Duodenal mucosa (tissue), 2 donors: ENCODE results near the gene DHFR.

Source experiments
- H3K27ac ChIP-seq: one replicate; pipeline ENCODE4 v1.7.0; 2013; ENCODE audit warnings: low read depth, low read length
- H3K27me3 ChIP-seq, 2 donors: one replicate each; pipeline ENCODE4 v1.7.0; 2013; ENCODE audit warnings: low read length in 2 of 2, control low read depth in 1 of 2; ENCODE audit not compliant: insufficient read depth in 2 of 2, control insufficient read depth in 1 of 2
- H3K36me3 ChIP-seq, 2 donors: one replicate each; pipeline ENCODE4 v1.7.0; 2013; ENCODE audit warnings: low read length in 2 of 2, control low read depth in 1 of 2; ENCODE audit not compliant: insufficient read depth in 2 of 2, control insufficient read depth in 1 of 2
- H3K4me1 ChIP-seq, 2 donors: one replicate each; pipeline ENCODE4 v1.7.0; 2013; ENCODE audit warnings: low read length in 2 of 2, control low read depth in 1 of 2; ENCODE audit not compliant: insufficient read depth in 2 of 2, control insufficient read depth in 1 of 2
- H3K4me3 ChIP-seq, 2 donors: one replicate each; pipeline ENCODE4 v1.7.0; 2013; ENCODE audit warnings: low read length in 2 of 2, low read depth in 1 of 2
- H3K9ac ChIP-seq, 2 donors: one replicate each; pipeline ENCODE4 v1.7.0; 2013; ENCODE audit warnings: low read length in 2 of 2, low read depth in 1 of 2
- H3K9me3 ChIP-seq, 2 donors: one replicate each; pipeline ENCODE4 v1.7.0; 2013; ENCODE audit warnings: low read length in 2 of 2, control low read depth in 1 of 2; ENCODE audit not compliant: control insufficient read depth in 1 of 2

Gene DHFR

DNA sequence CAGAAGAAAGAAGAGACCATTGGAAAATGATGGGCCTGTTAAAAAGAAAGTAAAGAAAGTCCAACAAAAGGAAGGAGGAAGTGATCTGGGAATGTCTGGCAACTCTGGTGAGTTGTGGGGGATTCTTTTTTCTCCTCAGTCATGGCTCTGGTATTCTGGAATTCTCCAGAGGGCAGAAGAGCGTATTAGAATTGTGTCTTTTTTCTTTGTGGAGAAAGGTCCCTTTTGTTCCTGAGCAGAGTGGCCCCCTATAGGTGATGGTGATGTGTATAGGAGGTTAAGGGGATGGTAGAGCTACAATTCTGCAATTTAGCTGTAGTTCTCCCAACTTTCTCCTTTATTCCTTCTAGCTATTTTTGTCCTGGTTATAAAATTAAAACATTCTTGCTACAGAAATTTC, 1.6 kb upstream of the DHFR start:
- H3K36me3 ChIP-seq = peaks cover 0 to 30% of the 10 kb centered on the region in 2 donors
- no peaks in the 10 kb centered on the region for H3K9me3 ChIP-seq
- no peak overlapping the region for H3K27ac ChIP-seq
- no peak overlapping the region for H3K9ac ChIP-seq
- no peaks in the 10 kb centered on the region for H3K27me3 ChIP-seq
- no peak overlapping the region for H3K4me3 ChIP-seq
- peaks cover 14 to 19% of the 10 kb centered on the region in 2 donors for H3K4me1 ChIP-seq

DNA sequence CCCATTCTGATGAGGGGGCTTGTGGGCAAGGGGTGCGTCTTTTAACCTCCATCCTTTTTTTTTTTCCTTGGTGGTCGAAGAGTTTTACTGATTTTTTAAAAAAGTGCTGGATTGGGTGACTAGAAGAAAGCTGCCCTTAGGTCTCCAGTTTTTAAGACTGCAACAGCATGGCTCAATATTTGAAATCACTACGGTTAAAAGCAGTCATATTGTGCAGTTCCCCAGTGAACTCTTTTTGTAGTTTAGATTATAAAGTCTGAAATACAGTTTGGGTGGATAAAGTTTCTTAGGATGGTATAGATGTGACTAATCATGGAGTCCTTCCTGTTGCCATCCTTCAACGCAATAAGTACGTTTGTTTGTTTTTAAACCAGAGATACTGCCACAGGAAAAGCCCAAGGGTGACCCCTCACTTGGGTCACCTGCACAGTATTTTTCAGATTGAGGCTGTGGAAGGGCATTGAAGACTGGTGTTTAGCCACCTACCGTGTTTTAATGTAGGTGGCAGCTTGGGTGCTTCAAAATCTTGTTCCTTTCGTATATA, 520 bp upstream of the DHFR start:
- H3K27me3 ChIP-seq = no peaks in the 10 kb centered on the region
- H3K4me3 ChIP-seq = peak overlapping the region; percentile 62 to 89
- H3K9me3 ChIP-seq = no peaks in the 10 kb centered on the region
- H3K36me3 ChIP-seq = peaks cover 0 to 28% of the 10 kb centered on the region in 2 donors
- H3K4me1 ChIP-seq = peaks cover 14 to 19% of the 10 kb centered on the region in 2 donors
- peak overlapping the region; percentile 55 to 58 for H3K9ac ChIP-seq
- H3K27ac ChIP-seq = peak overlapping the region; percentile 70

DNA sequence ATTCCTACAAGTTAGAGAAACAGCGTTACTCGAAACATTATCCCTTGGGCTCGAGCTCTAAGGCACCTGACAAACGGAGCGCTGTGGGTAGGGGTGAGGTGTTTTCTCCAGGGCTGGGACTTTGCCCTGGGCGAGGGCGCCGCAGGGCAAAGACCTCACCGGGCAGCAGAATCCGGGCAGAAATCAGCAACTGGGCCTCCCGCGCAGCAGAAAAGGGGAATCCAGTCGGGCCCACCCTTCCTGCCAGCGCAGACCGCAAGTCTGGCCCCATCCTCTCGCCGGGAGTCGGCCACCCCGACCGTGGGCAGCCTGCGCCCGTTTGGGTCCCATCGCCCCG, 761 bp downstream of the DHFR start:
- peak overlapping the region; percentile 53 for H3K27ac ChIP-seq
- H3K9ac ChIP-seq = peak overlapping the region; percentile 52 to 64
- no peaks in the 10 kb centered on the region for H3K9me3 ChIP-seq
- H3K4me3 ChIP-seq = peak overlapping the region; percentile 80 to 81
- peaks cover 14 to 19% of the 10 kb centered on the region in 2 donors for H3K4me1 ChIP-seq
- H3K36me3 ChIP-seq = peaks cover 0 to 18% of the 10 kb centered on the region in 2 donors
- no peaks in the 10 kb centered on the region for H3K27me3 ChIP-seq

DNA sequence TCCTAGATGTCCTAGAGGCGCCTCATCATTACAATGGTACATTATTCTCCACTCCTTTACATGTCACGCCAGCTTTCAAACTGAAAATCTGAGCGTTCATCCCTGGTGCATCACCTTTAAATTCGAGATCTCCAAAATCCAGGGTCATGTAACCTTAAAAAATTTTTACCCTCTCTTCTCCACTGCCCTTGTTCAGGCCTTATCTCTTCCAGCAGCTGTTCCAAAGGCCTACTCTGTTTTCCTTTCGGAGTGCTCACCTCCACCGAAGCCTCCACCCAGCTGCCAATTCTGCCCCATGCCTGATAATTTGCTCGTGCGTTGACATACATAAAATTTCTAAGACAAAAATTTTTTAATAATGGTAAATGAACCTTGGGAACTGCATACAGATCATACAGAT, 1.3 kb downstream of the DHFR start:
- peak overlapping the region; percentile 80 to 81 for H3K4me3 ChIP-seq
- H3K9ac ChIP-seq = peak overlapping the region; percentile 52 to 64
- no peak overlapping the region for H3K27ac ChIP-seq
- peaks cover 14 to 19% of the 10 kb centered on the region in 2 donors for H3K4me1 ChIP-seq
- H3K9me3 ChIP-seq = no peaks in the 10 kb centered on the region
- no peaks in the 10 kb centered on the region for H3K27me3 ChIP-seq
- peaks cover 0 to 19% of the 10 kb centered on the region in 2 donors for H3K36me3 ChIP-seq

DNA sequence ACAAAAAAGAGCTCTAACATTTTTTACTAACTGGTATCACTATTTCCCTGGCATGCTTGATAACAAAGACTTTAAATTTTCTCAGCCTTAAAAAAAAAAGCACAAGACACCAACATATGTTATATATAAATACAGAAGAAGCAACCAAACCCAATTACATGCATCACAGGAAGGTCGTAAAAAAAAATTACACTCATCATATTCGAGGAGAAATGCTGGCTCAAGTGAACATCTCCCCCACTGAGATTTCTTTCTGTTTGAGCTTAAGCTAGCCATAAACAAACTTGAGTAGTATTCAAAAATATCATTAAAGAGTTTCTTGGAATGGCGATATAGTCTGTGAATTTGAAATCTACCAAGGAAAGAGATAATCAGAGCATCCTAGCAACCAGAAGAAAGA, 7.9 kb downstream of the DHFR start:
- H3K9ac ChIP-seq = no peak overlapping the region

DNA sequence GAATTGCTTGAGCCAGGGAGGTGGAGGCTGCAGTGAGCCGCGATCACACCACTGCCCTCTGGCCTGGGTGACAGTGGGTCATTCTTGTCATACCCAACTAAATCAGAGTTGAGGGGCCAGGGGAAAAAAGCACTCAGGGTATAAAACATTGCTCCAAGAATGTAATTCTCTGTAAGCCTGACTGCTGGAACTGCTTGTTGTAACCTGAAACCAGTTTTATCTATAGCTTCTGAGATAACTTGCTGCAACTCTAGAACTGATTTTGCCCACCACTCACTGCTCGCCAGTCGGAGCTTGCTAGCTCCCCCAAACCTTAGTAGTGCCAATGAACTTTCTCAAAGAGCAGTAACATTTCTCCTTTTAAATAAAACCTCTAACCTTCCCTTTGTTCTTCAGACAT, 9.9 kb downstream of the DHFR start:
- Histone ChIP-seq H3K27ac (no peak overlapping the region), H3K4me1 (no peaks in the 10 kb centered on the region), H3K9ac (no peak overlapping the region), H3K27me3 (no peaks in the 10 kb centered on the region), H3K36me3 (peaks cover 11 to 55% of the 10 kb centered on the region in 2 donors), H3K4me3 (no peak overlapping the region), H3K9me3 (no peaks in the 10 kb centered on the region)

More for the DNA sequence above, 7.9 kb downstream of the DHFR start:
- Histone ChIP-seq H3K4me1 (no peaks in the 10 kb centered on the region), H3K27me3 (no peaks in the 10 kb centered on the region), H3K4me3 (no peak overlapping the region), H3K27ac (no peak overlapping the region), H3K36me3 (peaks cover 2 to 38% of the 10 kb centered on the region in 2 donors), H3K9me3 (no peaks in the 10 kb centered on the region)

DNA sequence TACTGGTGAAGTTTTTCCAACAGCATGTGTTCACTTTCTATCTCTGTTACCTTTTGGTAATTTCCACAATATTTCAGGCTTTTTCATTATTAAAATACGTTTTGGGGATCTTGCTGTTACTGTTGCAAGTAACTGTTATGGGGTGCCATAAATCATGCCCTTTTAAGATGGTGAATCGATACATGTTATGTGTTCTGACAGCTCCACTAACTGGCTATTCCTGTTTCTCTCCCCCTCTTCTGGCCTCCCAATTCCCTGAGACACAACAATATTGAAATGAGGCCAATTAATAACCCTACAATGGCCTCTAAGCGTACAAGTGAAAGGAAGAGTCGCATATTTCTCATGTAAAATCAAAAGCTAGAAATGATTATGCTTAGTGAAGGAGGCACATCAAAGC, 13.4 kb downstream of the DHFR start:
- Histone ChIP-seq H3K27me3 (no peaks in the 10 kb centered on the region), H3K4me1 (no peaks in the 10 kb centered on the region), H3K9me3 (no peaks in the 10 kb centered on the region), H3K36me3 (peaks cover 14 to 39% of the 10 kb centered on the region in 2 donors), H3K27ac (no peak overlapping the region), H3K9ac (no peak overlapping the region), H3K4me3 (no peak overlapping the region)

DNA sequence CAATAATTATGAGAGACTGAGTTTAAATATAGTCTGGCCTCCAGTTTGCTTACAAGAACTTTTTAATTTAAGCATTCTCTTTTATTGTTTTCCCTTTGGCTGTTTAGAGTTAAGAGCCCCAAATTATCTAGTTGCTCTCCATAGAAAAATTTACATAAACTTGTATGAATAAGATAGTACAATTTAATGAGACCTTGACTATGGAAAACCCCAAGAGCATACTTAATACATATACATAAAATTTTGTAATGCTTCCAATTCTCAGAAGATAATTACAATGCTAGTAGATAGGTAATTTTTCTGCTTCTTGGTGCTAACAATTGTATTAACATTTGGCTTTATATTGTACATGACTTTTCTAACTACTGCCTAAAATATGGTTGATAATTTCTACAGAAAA, 20.6 kb downstream of the DHFR start:
- Histone ChIP-seq H3K9me3 (no peaks in the 10 kb centered on the region), H3K27ac (no peak overlapping the region), H3K9ac (no peak overlapping the region), H3K4me3 (no peak overlapping the region), H3K36me3 (peaks cover 7 to 25% of the 10 kb centered on the region in 2 donors), H3K27me3 (no peaks in the 10 kb centered on the region), H3K4me1 (no peaks in the 10 kb centered on the region)

DNA sequence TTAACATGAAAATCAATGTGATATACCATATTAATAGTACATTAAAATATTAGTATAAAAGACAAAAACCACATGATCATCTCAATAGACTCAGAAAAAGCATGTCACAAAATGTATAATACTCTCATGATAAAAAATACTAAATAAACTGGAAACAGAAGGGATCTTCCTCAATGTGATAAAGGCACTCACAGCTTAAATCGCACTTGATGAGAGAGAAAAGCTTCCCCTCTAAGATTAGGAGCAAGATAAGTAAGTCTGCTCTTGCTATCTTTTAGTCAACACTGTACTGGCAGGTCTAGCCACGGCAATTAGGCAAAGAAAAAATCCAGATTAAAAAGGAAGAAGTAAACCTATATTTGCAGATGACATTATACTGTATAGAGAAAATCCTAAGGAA, 22.1 kb downstream of the DHFR start:
- Histone ChIP-seq H3K4me1 (no peaks in the 10 kb centered on the region), H3K4me3 (no peak overlapping the region), H3K27me3 (no peaks in the 10 kb centered on the region), H3K9ac (no peak overlapping the region), H3K27ac (no peak overlapping the region), H3K9me3 (no peaks in the 10 kb centered on the region), H3K36me3 (peaks cover 4 to 24% of the 10 kb centered on the region in 2 donors)

DNA sequence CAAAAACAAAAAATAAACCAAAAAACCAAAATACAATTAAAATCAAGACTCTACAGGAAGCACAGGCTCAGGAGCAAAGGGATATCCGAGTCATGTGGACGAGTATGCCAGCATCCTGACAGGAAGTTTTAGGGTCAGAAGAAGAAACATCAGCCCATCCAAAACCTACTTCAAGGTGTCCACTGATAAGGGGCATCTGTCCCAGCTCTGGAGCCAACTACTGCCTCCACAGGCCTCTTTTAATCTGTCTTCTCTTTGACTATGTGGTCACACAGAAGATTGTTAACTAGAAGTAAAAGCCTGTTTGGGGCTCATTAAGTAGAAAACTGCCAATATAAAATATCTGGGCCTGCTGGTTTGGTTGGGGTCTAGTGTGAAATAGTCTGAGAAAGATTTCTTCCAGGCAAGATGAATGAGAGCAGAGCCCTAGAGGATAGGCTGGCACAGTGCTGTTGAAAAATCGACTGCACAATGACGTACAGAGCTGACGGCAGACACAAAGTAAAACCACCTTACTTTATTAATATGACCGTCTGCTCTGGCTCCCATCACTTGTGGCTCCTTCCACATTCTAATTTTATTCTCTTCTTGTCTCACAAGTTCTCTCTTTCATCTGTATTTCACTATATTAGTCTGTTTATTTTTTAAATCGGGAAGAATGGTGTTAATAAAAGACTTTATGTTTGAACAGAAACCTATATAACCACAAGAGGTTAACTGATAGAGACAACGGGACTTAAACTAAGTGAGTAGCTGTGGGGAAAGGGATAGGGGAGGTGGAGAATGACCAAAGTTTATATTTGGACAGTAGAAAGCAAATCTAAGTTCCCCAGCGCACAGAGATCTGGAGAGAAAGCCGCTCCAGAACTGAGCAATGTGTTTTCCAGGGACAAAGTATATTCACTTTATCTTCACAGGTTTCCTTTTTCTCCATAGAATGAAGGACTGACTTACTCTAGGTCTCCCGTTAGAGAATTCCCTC, 23.2 kb downstream of the DHFR start:
- H3K27me3 ChIP-seq = no peaks in the 10 kb centered on the region
- H3K4me3 ChIP-seq = no peak overlapping the region
- no peak overlapping the region for H3K27ac ChIP-seq
- no peak overlapping the region for H3K9ac ChIP-seq
- H3K9me3 ChIP-seq = no peaks in the 10 kb centered on the region
- no peaks in the 10 kb centered on the region for H3K4me1 ChIP-seq
- peaks cover 4 to 24% of the 10 kb centered on the region in 2 donors for H3K36me3 ChIP-seq
